PC-3 (cell line): ENCODE data around the gene ZNF708. TPM values are rescaled to one million over a fixed set of nuclear protein-coding genes. Genes with fewer than 3 reads are reported as not detected.
"Not testable (repeated sequence)": the region's sequence is repeated elsewhere in the genome, so short reads cannot be mapped to it uniquely, and the experiment has no call there.

Experiments
- ATAC-seq: fragments of 200-7000 bp; cut with Tn5 transposase; 2 replicates; pipeline ENCODE4 v1.9.1; 2020; ENCODE audit warnings: mild to moderate bottlenecking, moderate library complexity
- BruUV-seq: library from RNA; stranded (reverse); fragments of 400-500 nt; replicated peaks from 2 replicates; lab custom pipeline; 2021; lab: Mats Ljungman, UMichigan
- CTCF ChIA-PET: fragments of 300-600 bp; sonication (Branson Sonifier 250); formaldehyde crosslinking; loops from one replicate; lab custom pipeline; 2022; ENCODE audit warnings: antibody characterized with exemption; lab: Charles Lee
- POLR2A ChIA-PET: fragments of 300-600 bp; sonication (Branson Sonifier 250); formaldehyde crosslinking; loops from one replicate; lab custom pipeline; 2022; ENCODE audit warnings: antibody characterized with exemption; ENCODE audit not compliant: unreplicated experiment; lab: Charles Lee
- DNase-seq: peaks from one replicate; pipeline ENCODE4 v3.0.0-alpha.2; 2015
- H2AFZ ChIP-seq: fragments of 300-600 bp; sonication (generic); 2 replicates; pipeline ENCODE4 v1.6.0; 2016; ENCODE audit warnings: antibody characterized with exemption, low read length
- H3F3A ChIP-seq: fragments of 300-600 bp; sonication (generic); one replicate; pipeline ENCODE4 v1.6.0; 2017; ENCODE audit warnings: antibody characterized with exemption, low read length, control low read depth, mild to moderate bottlenecking; ENCODE audit not compliant: unreplicated experiment
- H3K27ac ChIP-seq: fragments of 300-600 bp; sonication (generic); 2 replicates; pipeline ENCODE4 v1.5.1; 2016; ENCODE audit warnings: mild to moderate bottlenecking, low read length
- H3K27me3 ChIP-seq: fragments of 300-600 bp; sonication (generic); 2 replicates; pipeline ENCODE4 v1.6.1; 2016; ENCODE audit warnings: low read length, mixed read lengths
- H3K36me3 ChIP-seq: fragments of 300-600 bp; sonication (generic); 2 replicates; pipeline ENCODE4 v1.6.1; 2016; ENCODE audit warnings: low read depth, mixed run types, low read length, mixed read lengths
- H3K4me1 ChIP-seq: fragments of 300-600 bp; sonication (generic); 2 replicates; pipeline ENCODE4 v1.5.1; 2016; ENCODE audit warnings: low read length; ENCODE audit not compliant: insufficient read depth
- H3K4me2 ChIP-seq: fragments of 300-600 bp; sonication (generic); 2 replicates; pipeline ENCODE4 v1.6.0; 2016; ENCODE audit warnings: low read length
- H3K4me3 ChIP-seq: fragments of 300-600 bp; sonication (generic); 2 replicates; pipeline ENCODE4 v1.5.1; 2016; ENCODE audit warnings: mild to moderate bottlenecking, low read length, mixed read lengths
- H3K79me2 ChIP-seq: fragments of 300-600 bp; sonication (generic); 2 replicates; pipeline ENCODE4 v1.6.1; 2017; ENCODE audit warnings: low read length, mixed read lengths
- H3K9ac ChIP-seq: fragments of 300-600 bp; sonication (generic); 2 replicates; pipeline ENCODE4 v1.6.0; 2016; ENCODE audit warnings: mild to moderate bottlenecking, low read length
- H3K9me2 ChIP-seq: fragments of 300-600 bp; sonication (generic); replicated peaks from 2 replicates; pipeline ENCODE4 v1.6.1; 2016; ENCODE audit warnings: mixed run types, low read length, mixed read lengths
- H3K9me3 ChIP-seq: fragments of 300-600 bp; sonication (generic); 2 replicates; pipeline ENCODE4 v1.6.1; 2016; ENCODE audit warnings: low read length, mixed read lengths
- H4K20me1 ChIP-seq: fragments of 300-600 bp; sonication (generic); 2 replicates; pipeline ENCODE4 v1.6.1; 2016; ENCODE audit warnings: low read length, mixed read lengths
- CTCF ChIP-seq: fragments of 300-600 bp; sonication (generic); conservative IDR thresholded peaks from 2 replicates; pipeline ENCODE4 v1.5.1; 2017; ENCODE audit warnings: antibody characterized with exemption, low read depth, mild to moderate bottlenecking, low read length
- EZH2 ChIP-seq: fragments of 300-600 bp; sonication (generic); IDR thresholded peaks from one replicate; pipeline ENCODE4 v1.6.1; 2017; ENCODE audit warnings: antibody characterized with exemption, mild to moderate bottlenecking, low read length; ENCODE audit not compliant: unreplicated experiment
- EZH2phosphoT487 ChIP-seq: fragments of 300-600 bp; sonication (generic); IDR thresholded peaks from 2 replicates; pipeline ENCODE4 v1.6.1; 2018; ENCODE audit warnings: mild to moderate bottlenecking, antibody characterized with exemption, low read length, borderline replicate concordance
- intact Hi-C: fragments of 100-400 bp; cut with micrococcal nuclease; formaldehyde crosslinking; loops from 2 replicates; pipeline ENCODE4 v1.9.0; 2023
- total RNA-seq: library from RNA; depleted of rRNA; stranded (reverse); fragments of >200 nt; gene quantifications from 2 replicates; pipeline ENCODE4 v1.2.3, GENCODE V29; 2014; rRNA removed

Gene ZNF708
- total RNA-seq, 1 experiment from 2014 or later = 4.2 TPM

GRCh38 chr19:21260164-21260847, 68.9 kb downstream of the ZNF708 start:
- TF ChIP-seq EZH2phosphoT487 (no peak), EZH2 (no peak), CTCF (no peak)
- no TSS peak for BruUV-seq
- Histone ChIP-seq H3K9ac (no peak overlapping the region), H3F3A (no peaks in the 10 kb centered on the region), H3K79me2 (no peaks in the 10 kb centered on the region), H2AFZ (no peak overlapping the region), H3K4me1 (no peaks in the 10 kb centered on the region), H3K36me3 (no peaks in the 10 kb centered on the region), H3K4me3 (no peak overlapping the region), H3K4me2 (no peak overlapping the region), H4K20me1 (no peaks in the 10 kb centered on the region), H3K27me3 (no peaks in the 10 kb centered on the region), H3K9me2 (no peaks in the 10 kb centered on the region), H3K9me3 (no peaks in the 10 kb centered on the region), H3K27ac (no peak overlapping the region)
- ATAC-seq (no peak), DNase-seq (no peak)
- ChIA-PET POLR2A (no interaction called here), CTCF (no interaction called here)
- intact Hi-C loops = no loop called here

- H3K36me3 ChIP-seq, H2AFZ ChIP-seq, H3K4me3 ChIP-seq, CTCF ChIA-PET, H3K9ac ChIP-seq, ATAC-seq, H3K4me1 ChIP-seq, H3K27ac ChIP-seq, H3K79me2 ChIP-seq, H4K20me1 ChIP-seq, H3K4me2 ChIP-seq, H3K9me2 ChIP-seq, DNase-seq, H3F3A ChIP-seq, POLR2A ChIA-PET, H3K9me3 ChIP-seq, intact Hi-C loops, BruUV-seq, H3K27me3 ChIP-seq: not testable (repeated sequence)
These were observed 69.6 kb downstream of the ZNF708 start for GRCh38 chr19:21259421-21260124.

- Histone ChIP-seq H3K9me2 (no peaks in the 10 kb centered on the region), H3K79me2 (no peaks in the 10 kb centered on the region), H4K20me1 (no peaks in the 10 kb centered on the region), H3K27me3 (no peaks in the 10 kb centered on the region), H2AFZ (no peak overlapping the region), H3K4me3 (no peak overlapping the region), H3K9ac (no peak overlapping the region), H3K4me1 (no peaks in the 10 kb centered on the region), H3K4me2 (no peak overlapping the region), H3F3A (no peaks in the 10 kb centered on the region), H3K27ac (no peak overlapping the region), H3K9me3 (no peaks in the 10 kb centered on the region; the same call in 1 of the 2 replicates), H3K36me3 (no peaks in the 10 kb centered on the region)
- TF ChIP-seq CTCF (no peak; the same call in 1 of the 2 replicates), EZH2phosphoT487 (no peak), EZH2 (no peak)
- DNase-seq (no peak), ATAC-seq (no peak)
- BruUV-seq = no TSS peak
- intact Hi-C loops = no loop called here
- CTCF ChIA-PET = no interaction called here
- POLR2A ChIA-PET = no interaction called here
These were observed 72.5 kb downstream of the ZNF708 start for GRCh38 chr19:21256722-21257121.

Other genes with a start within 250 kb of the ZNF708 start
- 8.8 and 9.3 TPM in 2 replicates for gene ZNF714, start 247.2 kb downstream of the ZNF708 start, total RNA-seq
- gene ZNF431, start 187.4 kb downstream of the ZNF708 start, total RNA-seq = 2.5 and 9.2 TPM in 2 replicates
- gene ZNF738, start 29.6 kb upstream of the ZNF708 start, total RNA-seq = 6.0 and 8.1 TPM in 2 replicates
- gene ZNF493, start 67.7 kb upstream of the ZNF708 start, total RNA-seq = 1.3 and 3.6 TPM in 2 replicates
- 0.66 and 5.2 TPM in 2 replicates for gene ZNF429, start 176.2 kb upstream of the ZNF708 start, total RNA-seq